HG03432 (cell line): Measurements from ENCODE around the gene UMAD1.

Source experiments
- ATAC-seq: cut with Tn5 transposase; IDR thresholded peaks from one replicate; pipeline ENCODE4 v1.9.1; 2021; ENCODE audit warnings: mild to moderate bottlenecking, moderate library complexity; ENCODE audit not compliant: unreplicated experiment

UMAD1 gene

DNA sequence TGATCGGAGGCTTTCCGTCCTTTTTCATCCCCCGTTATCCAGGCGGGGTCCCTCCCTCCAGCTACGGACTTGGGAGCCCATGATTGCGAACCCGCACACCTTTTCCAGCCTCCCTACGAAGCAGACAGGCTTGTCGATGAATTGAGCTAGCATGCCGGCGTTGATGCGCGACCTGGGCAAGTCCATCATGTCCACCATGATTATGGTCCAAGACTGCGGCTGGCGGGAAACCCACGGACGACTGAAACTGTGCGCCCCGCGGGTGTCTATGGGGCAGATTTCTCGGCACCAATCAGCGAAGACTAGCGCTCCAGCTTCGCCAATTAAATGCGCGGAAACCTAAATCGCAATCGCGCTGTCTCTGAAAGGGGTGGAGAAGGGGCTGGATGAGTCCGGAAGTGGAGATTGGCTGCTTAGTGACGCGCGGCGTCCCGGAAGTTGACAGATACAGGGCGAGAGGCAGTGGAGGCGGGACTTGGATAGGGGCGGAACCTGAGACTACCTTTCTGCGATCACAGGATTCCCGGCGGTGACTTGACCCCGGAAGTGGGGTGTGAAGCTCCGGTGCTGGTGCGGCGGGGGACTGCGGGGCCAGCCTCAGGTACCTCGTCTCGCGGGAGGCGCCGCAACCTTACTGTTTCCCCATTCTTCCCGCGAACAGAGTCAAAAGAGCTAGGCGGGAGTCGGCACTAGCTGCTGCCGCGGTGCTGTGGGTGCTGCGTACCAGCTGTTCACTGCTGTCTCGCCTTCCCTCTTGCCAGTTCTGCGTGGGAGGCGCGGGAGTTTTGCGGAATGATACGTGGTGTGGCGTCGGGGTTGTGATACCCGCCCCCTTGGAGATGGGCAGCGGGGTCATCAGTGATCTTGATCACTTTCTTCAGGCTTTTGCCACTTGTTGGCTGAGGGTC lies at the start of gene UMAD1:
TSS of gene UMAD1 (plus strand) at position 532 of the 908 bp plus-strand sequence. CDS start 32,620 bp downstream, outside the sequence.
- peak; percentile 98 for ATAC-seq

DNA sequence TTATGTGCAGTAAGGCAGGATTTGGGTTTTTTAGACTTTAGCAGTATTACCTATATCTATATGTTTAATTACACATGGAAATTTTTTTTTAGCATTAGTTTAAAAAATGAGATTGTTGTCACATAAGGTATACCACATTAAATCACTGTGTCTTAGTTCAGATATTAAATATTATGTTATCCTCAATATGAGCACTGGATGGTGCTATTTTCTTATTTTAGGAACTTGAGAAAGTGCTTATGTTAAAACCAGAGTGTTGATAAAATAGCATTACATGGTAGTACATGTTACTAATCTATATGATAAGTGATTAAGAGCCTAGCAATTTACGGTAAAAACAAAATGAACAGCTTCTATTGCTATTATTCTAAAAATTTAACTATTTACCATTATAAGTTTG lies 45.1 kb upstream of the UMAD1 start:
- ATAC-seq, result no peak

DNA sequence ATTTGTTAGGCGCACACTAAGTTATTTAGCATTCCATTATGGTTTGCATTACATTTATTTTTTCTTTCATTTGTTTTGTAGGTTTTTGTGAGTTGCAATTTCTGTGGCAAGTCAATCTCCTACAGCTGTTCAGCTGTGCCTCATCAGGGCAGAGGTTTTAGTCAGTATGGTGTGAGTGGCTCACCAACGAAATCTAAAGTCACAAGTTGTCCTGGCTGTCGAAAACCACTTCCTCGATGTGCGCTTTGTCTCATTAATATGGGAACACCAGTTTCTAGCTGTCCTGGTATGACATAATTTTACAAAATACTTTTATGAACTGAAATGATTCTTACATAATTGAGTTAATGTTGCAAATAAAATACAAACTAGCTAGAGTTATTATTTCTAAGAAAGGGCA lies 44.4 kb upstream of the UMAD1 start:
- ATAC-seq, result no peak

DNA sequence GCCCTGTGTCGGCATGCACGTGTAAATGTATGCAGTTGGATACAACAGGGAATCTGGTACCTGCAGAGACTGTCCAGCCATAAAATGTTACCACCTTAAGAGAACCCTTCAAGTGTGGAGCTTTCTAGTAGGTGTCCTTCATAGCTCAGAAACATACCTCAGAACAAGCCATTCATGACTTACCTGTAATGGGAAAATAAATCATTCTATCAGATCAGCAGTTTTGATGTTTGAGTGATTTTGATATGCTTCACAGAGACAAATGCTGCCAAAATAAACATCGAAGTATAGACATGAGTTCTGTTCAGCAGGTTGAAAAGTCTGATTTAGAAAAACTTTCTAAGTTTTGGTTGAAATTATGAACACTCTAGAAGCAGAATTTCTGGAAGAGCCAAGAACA lies 33.5 kb upstream of the UMAD1 start:
- ATAC-seq, result no peak

DNA sequence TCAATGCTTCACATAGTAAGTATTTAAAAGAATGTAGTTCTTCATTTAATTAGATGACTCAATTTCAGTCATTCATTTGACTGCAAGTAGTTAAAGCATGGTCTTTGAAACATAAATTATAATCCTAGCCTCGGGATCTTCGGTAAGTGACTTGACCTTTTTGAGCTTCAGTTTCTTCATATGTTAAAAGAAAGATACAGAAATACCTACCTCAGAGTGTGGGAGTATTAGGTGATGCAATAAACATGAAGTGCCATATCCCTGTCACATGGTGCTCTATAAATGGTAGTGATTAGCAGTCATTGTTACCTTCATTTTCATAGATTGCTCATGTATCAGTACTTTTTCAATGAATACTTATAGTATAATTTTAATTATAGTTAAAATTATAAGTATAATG lies 31.2 kb upstream of the UMAD1 start:
- ATAC-seq, result no peak

DNA sequence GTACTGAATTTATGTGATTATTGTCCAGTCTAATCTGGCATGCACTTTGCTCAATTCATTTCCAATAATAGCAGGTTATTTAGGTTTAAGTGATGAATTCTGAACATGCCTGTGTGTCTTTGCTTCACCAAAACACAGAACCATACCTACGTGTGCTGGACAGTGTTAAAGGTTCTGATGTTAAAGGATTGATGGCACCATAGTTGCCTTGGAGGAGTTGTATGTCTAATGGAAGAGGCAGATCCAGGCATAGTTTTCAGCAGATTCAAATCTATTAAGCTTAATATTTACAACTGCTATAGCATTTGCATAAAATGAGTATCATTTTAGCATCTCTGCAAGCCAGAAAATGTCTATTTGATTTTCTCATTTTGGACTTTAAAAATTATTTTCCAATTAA lies 28.0 kb upstream of the UMAD1 start:
- ATAC-seq, result no peak

DNA sequence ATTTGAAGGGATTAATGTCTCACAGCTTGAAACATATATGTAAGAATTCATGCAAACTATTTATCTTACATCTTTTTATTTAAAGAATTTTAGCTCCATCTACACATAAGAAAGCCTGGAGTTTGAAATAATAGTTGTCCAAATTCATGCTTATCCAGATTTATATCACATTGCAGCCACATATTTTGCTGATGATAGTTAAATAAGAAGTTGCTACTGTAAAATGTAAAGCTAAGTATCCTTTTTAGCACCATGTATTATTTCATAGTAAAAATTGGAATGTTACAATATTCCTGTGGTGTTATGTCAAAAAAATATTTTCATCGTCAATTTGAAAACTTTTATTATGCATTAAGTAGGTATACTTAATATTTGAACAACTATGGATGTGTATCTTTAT lies 27.3 kb upstream of the UMAD1 start:
- ATAC-seq, result no peak

DNA sequence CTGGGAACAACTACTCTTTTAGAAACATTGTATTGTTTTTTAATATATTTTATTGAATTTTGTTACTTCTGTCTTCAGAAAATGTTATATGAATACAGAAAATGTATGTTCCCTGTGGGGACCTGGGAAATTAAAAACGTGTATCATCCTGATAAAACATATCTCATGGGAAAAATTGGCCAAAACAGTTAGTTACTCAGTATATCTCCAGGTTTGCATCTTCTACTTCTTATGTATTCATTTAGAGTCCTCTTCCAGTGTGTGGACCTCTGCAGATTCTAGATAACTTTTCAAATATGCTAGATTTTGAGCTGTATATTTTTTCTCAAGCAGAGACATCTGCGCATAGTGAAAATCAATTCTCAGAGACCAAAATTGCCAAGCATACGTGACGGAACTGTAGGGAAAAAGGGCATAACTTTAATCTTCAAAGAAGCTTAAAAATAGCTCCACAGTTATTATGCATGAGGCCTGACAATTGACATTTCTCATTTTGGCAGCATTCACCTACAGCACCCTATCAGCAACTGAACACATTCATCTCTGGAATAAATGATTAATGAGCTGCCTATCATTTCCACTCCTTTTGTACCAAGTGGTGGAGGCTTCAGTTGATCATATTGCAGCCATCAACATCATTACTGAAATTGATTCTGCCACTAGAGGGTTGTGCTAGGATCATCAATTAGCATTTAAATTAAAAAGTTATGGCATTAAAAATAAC lies 26.4 kb upstream of the UMAD1 start:
- ATAC-seq, result no peak

DNA sequence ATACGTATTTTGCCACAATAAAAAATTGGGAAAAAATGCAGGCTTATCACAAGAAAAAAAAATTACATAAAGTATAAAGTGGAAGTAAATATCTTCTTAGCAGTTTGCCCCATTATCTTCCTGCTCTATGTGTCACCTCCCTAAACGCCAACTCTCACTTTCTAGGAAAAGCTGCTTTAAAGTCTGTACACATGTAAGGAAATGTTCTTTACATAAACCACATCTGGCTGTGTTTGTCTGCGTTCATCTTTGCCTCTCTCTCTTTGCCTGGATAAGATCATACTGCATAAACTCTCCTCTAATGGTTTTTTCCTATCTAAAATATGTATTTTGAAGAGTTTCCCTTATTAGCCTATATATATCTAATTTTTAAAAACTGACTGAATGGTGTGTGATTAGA lies 23.0 kb upstream of the UMAD1 start:
- no peak for ATAC-seq

DNA sequence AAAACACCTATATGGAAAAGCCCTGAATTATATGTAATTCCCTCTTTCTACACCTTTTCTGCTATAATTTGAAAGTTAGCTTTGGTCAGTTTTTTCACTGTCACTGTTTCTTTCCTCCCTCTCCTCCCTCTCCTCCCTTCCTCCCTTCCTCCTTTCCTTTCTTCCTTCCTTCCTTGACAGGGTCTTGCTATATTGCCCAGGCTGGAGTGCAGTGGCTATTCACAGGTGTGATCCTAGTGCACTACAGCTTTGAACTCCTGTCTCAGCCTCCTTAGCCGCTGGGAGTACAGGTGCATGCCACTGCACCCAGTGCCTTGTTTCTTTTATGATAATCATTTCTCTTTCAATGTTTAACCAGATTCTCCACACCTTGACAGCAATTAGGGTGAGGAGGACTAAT lies 22.1 kb upstream of the UMAD1 start:
- no peak for ATAC-seq

DNA sequence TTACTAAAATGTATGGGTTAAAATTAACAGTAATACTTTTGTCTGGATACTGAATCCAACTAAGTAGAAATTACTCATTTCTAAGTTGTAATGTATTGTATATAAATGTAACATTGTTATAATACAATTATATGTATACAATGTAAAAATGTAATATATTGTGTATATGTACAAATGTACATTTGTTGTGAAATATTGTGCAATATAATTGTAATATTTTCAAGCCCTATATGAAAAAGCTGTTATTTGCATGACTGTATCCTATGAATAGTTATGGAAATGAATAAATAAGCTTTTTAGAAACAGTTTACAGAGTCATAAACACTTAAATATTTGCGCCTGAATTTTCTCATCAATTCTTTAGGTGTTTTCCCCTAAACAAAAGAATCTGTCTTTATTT lies 20.3 kb upstream of the UMAD1 start:
- ATAC-seq, result no peak

DNA sequence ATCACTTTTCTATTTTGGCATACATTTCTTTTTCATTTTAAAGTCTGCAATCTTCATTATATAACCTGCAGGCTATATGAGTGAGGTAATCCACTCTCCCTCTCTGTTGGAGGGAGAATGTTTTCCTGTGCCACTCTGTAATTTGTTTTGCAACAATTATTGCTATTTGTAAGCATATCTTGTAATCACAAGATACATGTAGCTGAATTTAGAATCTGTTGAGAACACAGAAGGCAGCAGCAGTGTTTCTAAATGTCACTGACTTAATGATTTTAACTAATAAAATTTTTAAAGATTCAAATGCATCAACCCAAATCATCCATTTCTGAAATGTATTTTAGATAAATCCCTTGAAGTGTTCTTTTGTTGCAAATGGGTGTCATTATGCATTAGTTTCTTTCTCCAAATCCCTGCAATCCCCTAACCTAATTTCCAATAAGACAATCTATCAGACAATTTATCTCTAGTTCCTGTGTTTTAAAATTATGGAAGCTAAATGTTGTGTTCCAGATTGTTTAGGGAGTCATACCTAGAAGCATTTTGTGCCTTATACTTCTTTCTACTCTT lies 19.8 kb upstream of the UMAD1 start:
- no peak for ATAC-seq

DNA sequence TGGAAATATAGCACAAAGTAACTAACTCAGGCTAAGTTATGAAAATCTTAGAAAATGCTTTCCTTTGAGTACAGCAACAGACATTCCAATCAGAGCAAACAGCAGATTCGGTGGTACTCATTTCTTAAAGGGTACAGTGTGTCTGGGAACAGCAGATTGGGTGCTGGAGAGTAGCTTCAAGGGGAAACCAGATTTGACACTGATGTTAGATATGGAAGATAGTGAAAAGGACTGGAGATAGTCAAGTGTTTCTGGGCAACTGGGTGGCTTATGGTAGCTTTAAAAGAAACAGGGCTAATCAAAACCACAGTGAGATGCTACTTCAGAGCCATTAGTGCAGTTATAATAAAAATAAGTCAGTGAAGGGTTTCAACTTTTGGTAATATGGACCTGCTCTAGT lies 12.1 kb upstream of the UMAD1 start:
- no peak for ATAC-seq

DNA sequence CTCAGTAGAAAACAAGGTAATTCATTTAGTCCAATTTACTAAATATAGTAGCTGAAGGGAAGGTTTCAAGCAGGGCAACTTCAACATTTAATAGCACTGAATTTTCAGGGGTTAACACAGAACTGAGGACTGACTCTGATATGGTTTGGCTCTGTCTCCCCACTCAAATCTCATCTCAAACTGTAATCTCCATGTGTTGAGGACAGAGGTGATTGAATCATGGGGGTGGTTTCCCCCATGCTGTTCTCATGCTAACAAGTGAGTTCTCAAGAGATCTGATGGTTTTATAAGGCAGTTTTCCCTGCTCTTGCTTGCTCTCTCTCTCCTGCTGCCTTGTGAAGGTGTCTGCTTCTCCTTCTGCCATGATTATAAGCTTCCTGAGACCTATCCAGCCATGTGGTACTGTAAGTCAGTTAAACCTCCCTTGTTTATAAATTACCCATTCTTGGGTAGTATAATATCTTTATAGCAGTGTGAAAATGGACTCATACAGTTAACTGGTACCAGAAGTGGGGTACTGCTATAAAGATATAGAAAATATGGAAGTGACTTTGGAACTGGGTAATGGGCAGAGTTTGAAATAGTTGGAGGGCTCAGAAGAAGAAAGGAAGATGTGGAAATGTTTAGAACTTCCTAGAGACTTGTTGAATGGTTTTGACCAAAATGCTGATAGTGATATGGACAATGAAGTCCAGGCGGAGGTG lies 9.8 kb upstream of the UMAD1 start:
- ATAC-seq, result no peak

DNA sequence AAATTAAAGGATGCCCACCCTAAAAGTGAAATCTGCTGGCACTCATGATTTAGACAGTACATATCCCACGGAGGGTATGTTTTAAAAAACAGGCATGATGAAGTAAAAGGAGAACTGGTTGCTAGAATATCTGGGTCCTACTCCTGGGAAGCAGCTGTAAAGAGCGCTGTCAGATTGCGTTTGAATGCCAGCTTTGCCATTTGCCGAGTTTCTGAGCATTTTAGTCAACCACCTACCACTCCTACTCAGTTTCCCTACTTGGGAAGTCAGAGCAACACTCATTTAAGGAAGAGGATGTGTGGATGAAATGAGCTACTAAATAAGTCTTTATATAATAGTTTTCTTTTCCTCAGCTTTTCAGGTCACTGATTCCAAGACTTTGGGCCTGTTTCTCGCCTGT lies 1.1 kb upstream of the UMAD1 start:
- ATAC-seq, result no peak

DNA sequence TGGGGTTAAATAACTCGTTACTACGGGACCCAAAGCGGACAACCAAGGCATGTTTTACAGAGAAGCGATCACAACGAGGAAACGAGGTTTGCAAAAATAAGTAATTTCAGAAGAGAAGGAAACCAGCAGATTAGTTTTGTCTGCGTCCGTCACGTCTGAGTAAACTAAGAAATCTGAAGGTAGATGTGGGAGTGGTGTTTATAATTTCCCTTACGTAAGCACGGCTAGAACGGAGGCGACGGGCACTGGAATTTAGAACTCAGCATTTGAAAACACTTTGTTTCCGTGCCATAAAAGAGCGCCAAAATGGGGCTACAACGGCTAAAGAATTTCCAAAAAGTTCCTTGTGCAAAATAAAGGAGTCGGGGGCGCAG lies 718 bp upstream of the UMAD1 start:
- ATAC-seq, result peak; percentile 3

DNA sequence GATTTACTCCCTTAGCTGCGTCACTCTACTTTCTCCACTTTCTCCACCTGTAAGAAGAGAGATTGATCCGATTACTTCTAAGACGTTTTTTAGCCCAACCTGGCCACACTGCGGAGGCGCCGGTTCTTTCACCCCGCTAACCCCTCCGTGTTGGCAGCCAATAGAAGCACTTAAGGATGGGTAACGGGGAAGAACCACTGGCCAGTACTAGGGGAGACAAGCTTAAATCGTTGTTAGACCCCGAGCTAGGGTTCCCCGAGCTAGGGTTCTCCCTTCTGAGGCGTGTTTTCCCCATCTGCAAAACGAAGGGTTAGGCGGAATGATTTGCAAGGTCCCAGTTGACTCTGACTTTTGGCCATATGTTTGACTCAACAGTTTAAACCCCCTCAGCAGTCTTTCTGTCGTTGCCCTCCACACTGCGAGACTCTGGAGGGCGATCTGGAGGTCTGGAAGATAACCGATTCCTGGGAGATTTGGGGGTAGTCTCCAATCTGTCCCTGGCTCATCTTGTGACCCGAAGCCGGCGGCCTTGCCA lies 644 bp downstream of the UMAD1 start:
- peak; percentile 11 for ATAC-seq

DNA sequence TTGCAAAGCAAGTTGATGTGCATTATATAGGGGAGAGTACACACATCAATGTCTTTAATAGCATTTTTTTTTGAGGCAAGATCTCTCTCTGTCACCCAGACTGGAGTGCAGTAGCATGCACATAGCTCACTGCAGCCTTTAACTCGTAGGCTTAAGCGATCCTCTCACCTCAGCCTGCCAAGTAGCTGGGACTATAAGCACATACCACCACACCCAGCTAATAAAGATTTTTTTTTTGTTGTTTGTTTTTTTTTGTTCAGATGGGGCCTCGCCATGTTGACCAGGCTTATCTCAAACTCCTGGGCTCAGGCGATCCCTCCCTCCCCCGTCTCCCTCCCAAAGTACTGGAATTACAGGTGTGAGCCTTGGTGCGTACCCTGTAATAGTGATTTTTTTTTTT lies 1.5 kb downstream of the UMAD1 start:
- no peak for ATAC-seq

DNA sequence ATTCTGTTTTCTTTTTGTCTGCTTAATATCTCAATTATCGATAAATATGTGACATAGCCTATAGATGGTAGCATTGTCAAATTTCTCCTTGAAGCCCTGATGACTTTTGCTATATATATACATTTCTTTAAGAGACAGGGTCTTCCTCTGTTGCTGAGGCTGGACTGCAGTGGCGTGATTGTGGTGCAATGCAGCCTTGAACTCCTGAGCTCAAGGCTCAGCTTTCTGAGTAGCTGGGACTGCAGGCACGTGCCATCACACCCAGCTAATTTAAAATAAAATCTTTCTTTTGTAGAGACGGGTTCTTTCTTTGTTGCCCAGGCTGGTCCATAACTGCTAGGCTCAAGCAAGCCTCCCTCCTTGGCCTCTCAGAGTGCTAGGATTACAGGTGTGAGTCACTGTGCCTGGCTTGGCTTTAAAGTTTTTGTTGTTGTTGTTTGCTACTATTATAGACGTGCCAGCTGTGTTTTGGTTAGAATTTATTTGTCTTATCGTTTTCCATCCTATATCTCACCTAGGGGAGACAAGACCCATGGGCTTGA lies 7.0 kb downstream of the UMAD1 start:
- ATAC-seq, result no peak

DNA sequence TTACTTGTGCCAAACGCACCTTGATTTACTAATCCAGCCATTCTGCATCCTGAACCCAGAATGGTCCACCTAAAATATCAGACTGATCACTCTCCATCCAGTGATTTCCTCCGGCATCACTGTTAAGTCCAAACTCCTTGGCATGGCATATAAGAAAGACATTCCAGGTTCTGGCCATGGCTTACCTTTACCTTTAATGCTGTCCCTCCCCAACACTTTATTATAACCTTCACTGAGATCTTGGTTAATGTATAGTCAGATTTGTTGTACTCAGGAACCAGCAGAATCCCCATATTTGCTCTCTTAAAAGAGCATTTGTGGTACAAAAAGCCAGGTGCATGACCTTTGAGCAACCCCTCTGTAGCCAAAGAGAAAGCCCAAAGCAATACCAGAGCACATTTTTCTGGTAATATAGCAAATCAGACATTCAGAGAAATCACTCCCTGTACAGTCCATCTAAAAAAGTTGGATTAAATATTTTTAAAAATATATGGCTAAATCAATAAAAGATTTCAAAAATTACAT lies 10.2 kb downstream of the UMAD1 start:
- ATAC-seq, result no peak

DNA sequence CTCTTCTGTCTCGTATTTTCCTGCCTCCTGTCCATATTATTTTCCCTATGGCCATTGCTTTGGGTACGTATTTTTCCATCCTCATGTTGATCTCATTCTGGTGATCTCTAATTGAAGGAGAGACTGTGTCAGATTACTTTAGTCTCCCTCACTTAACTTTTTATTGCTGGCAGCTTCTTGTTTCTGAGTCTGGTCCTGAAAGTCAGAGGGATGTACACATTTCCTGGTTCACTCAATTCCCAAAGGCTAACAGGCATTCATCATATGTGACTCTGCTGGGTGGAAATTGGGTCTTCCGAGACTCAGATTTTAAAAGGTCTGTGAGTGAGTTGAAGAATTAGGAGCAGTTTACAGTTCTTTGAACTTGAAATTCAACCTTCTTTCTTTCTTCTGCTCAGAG lies 10.9 kb downstream of the UMAD1 start:
- no peak for ATAC-seq
